Breast epithelium (tissue), 3 donors: ENCODE data around the gene FBN3.

Experiments used
- POLR2A ChIP-seq: fragments of 450-650 bp; IDR thresholded peaks from one replicate; pipeline ENCODE4 v1.6.1; 2016; ENCODE audit warnings: antibody characterized with exemption, mild to moderate bottlenecking, moderate library complexity
- TF ChIP-seq, protein P1 (sequence below), 3 donors: fragments of 450-650 bp; IDR thresholded peaks; one replicate each; pipeline ENCODE4 v1.5.1; 2016 to 2017; ENCODE audit warnings: antibody characterized with exemption in 3 of 3, mild to moderate bottlenecking in 3 of 3, moderate library complexity in 3 of 3

DNA sequence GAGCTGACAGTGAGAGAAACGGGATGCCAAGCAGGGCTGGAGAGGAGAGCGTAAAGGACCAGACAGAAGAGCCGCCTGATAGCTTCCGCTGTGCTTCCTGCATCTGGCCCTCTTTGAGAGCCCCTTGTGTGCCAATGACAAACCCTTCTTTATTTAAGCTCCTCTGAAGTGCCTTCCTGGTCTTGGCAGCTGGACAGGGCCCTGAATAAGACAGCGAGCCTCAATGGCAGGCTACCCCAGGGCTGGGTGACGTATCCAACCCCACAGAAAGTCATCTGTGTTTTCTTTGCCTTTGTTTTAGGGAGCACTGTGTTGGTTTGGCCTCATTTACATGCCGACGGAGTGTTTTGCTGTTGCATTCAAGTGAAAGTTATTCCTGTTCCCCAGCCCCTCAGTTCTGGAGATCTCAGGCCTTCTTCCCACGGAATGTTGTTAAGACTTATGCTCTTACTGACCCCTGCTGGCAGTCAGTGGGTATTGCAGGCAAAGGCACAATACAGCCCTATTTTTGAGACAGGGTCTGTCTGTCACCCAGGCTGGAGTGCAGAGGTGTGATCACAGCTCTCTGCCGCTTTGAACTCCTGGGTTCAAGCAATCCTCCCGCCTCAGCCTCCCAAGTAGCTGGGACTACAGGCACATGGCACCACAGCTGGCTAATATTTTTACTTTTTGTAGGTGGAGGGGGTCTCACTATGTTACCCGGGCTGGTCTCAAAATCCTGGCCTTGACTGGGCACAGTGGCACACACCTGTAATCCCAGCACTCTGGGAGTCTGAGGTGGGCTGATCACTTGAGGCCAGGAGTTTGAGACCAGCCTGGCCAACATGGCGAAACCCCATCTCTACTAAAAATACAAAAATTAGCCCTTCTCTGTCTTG lies 80.1 kb downstream of the FBN3 start:
- TF ChIP-seq, protein P1, sequence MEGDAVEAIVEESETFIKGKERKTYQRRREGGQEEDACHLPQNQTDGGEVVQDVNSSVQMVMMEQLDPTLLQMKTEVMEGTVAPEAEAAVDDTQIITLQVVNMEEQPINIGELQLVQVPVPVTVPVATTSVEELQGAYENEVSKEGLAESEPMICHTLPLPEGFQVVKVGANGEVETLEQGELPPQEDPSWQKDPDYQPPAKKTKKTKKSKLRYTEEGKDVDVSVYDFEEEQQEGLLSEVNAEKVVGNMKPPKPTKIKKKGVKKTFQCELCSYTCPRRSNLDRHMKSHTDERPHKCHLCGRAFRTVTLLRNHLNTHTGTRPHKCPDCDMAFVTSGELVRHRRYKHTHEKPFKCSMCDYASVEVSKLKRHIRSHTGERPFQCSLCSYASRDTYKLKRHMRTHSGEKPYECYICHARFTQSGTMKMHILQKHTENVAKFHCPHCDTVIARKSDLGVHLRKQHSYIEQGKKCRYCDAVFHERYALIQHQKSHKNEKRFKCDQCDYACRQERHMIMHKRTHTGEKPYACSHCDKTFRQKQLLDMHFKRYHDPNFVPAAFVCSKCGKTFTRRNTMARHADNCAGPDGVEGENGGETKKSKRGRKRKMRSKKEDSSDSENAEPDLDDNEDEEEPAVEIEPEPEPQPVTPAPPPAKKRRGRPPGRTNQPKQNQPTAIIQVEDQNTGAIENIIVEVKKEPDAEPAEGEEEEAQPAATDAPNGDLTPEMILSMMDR (IDR thresholded peaks at IDR 0.05), result no peak
- TF ChIP-seq POLR2A, result no peak
